Measurements from ENCODE around the gene ZNF569. TPM values are rescaled to one million over a fixed set of nuclear protein-coding genes. Genes with fewer than 3 reads are reported as not detected.
A peak's percentile ranks its signal among the peaks of the same experiment; 100 is the strongest.

The ZNF569 gene
- total RNA-seq (4.4 and 5.4 TPM in 2 replicates), polyA plus RNA-seq (0.86 and 1.0 TPM in 2 replicates), polyA minus RNA-seq (5.2 and 7.2 TPM in 2 replicates), Bru-seq, nascent RNA (percentile 56 among the genes with signal in this experiment), BruChase-seq, experiment 1, labeled RNA remaining after a 6-hour chase (percentile 48 among the genes with signal in this experiment), BruChase-seq, experiment 2, labeled RNA remaining after a 2-hour chase (percentile 50 among the genes with signal in this experiment)
- polyA plus RNA-seq (2011; cell fraction: cytosol; rRNA removed): 1.5 and 1.8 TPM in 2 replicates
- 3.0 and 3.1 TPM in 2 replicates for polyA plus RNA-seq (2011; cell fraction: nucleus; rRNA removed)
- 2.4 and 4.0 TPM in 2 replicates for polyA plus RNA-seq (2012)
- polyA minus RNA-seq (2011; cell fraction: cytosol; rRNA and poly(A)+ RNA removed): not detected
- polyA minus RNA-seq (2011; cell fraction: nucleus; rRNA and poly(A)+ RNA removed): 3.2 and 5.6 TPM in 2 replicates
- long read RNA-seq, full-length matches to known transcripts: 7 of 11 reads
- long read RNA-seq, partial matches to known transcripts: 1 of 11 reads
- long read RNA-seq, other reads (novel, unspliced or antisense): 3 of 11 reads

DNA sequence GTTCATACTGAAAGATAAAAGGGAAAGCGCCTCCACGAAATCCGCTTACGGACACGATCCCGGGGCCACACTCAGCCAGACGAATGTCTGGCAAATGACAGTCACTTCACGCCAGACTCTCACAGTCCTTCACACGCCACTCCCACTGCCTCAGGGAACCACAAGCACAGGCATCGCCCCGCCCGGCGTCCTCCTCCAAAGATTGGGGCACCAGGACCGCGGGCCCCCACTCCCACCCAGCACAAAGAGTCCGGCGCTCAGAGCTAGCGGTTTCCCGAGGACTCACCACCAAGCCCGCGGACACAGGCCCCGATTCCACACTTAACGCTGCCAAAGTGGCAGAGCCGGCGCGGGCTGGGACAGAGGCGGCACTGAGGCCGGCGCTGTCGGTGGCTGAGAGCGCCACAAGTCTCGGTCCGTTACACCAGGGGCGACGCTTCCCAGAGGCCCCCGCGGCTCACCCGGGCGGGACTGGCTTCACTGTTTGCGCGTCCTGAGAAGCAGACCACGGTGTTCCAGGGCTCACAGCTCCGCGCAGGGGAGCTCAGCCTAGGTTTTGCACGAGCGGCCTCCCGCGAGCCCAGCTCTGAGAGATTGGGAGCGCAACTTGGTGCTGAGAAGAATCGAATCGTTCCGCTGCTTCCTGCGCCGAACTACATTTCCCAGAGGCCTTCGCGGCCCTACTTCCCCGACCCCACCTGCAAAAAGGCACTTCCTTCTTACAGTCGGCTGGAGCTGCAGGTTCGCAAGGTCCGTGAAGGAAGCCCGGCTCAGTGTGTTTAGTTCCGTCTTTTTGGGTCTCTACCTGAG, at the start of gene ZNF569:
Gene ZNF569 (minus strand): TSS at position 647 of the 810 bp plus-strand sequence. CDS start 22,523 bp downstream, outside the sequence.
- peak within 1 kb of the TSS; percentile 59 to 77 (median 59) for H3K4me3 ChIP-seq (replicated peaks in 1 of 3; ENCODE audit: insufficient read depth in 1 of 3, low read depth in 1 of 3, low read length in 3 of 3)
- intact Hi-C loops (cut with micrococcal nuclease) (loop anchor here (2.0 to 5.0 kb wide), 5 partner anchors 40 to 695 kb away; partner anchors contain the start of genes ZFP30, ZNF527, ZNF585B and ZNF793), dilution Hi-C loops (cut with MboI; ENCODE audit: extremely low pct_ligation_motif_present, low sequenced_read_pairs) (no loop called here)
- H3K36me3 ChIP-seq (ENCODE audit: control insufficient read depth in 2 of 2, extremely low read depth in 1 of 2, insufficient read depth in 2 of 2, low read length in 2 of 2): peaks cover 0 to 2% of the 10 kb centered on the region in 2 experiments
- H3K27ac ChIP-seq (ENCODE audit: insufficient read depth, low read depth, low read length): peak within 1 kb of the TSS; percentile 40
- ChIA-PET POLR2A (interaction anchor here (0.8 to 2.0 kb wide), 2 partner anchors 96 to 132 kb away, joined by 4 read pairs; partner anchors contain the start of gene ZNF527), CTCF (interaction anchor here (0.6 to 1.6 kb wide), 3 partner anchors 96 to 150 kb away, joined by 3 to 4 read pairs (median 4); partner anchors contain the start of genes ZNF527, ZNF540 and ZNF571)
- H3K9ac ChIP-seq (replicated peaks; ENCODE audit: extremely low read depth, insufficient read depth, low read length): peak within 1 kb of the TSS; percentile 75
- BruUV-seq (replicated peaks): no TSS peak
- no peaks in the 10 kb centered on the region for H3K27me3 ChIP-seq (ENCODE audit: control insufficient read depth in 2 of 2, insufficient read depth in 2 of 2, low read length in 2 of 2)
- H3K9me1 ChIP-seq (replicated peaks; ENCODE audit: control insufficient read depth, extremely low read depth, insufficient read depth, low read length): no peaks in the 10 kb centered on the region
- peak within 1 kb of the TSS; percentile 100 for H2AFZ ChIP-seq (ENCODE audit: low read depth, low read length)
- H3K4me2 ChIP-seq (ENCODE audit: insufficient read depth, low read length): peak within 1 kb of the TSS; percentile 30
- no peaks in the 10 kb centered on the region for H4K20me1 ChIP-seq (replicated peaks; ENCODE audit: control insufficient read depth, extremely low read depth, insufficient read depth, low read length)
- peaks cover 2% of the 10 kb centered on the region for H3K79me2 ChIP-seq (ENCODE audit: control insufficient read depth, insufficient read depth, low read length)
- TF ChIP-seq FOS (IDR thresholded peaks at IDR 0.05; ENCODE audit: borderline replicate concordance, insufficient read depth, low read length) (no peak), EZH2 (IDR thresholded peaks at IDR 0.05; ENCODE audit: borderline replicate concordance, low read depth, low read length, severe bottlenecking) (no peak), JUN (IDR thresholded peaks at IDR 0.05; ENCODE audit: borderline replicate concordance, insufficient read depth, insufficient read length, low read depth) (no peak), MAX (IDR thresholded peaks at IDR 0.05; ENCODE audit: insufficient read depth, insufficient read length) (no peak), GATA2 (IDR thresholded peaks at IDR 0.05; ENCODE audit: insufficient read depth, insufficient read length, low read depth, low read length) (no peak), POLR2AphosphoS5 (IDR thresholded peaks at IDR 0.05; ENCODE audit: insufficient read depth, low read depth, low read length) (peak; percentile 17), POLR2A (IDR thresholded peaks at IDR 0.05; ENCODE audit: low read depth, low read length) (peak; percentile 73), MYC (IDR thresholded peaks at IDR 0.05; ENCODE audit: low read depth, low read length) (no peak)
- TF ChIP-seq, protein P1, sequence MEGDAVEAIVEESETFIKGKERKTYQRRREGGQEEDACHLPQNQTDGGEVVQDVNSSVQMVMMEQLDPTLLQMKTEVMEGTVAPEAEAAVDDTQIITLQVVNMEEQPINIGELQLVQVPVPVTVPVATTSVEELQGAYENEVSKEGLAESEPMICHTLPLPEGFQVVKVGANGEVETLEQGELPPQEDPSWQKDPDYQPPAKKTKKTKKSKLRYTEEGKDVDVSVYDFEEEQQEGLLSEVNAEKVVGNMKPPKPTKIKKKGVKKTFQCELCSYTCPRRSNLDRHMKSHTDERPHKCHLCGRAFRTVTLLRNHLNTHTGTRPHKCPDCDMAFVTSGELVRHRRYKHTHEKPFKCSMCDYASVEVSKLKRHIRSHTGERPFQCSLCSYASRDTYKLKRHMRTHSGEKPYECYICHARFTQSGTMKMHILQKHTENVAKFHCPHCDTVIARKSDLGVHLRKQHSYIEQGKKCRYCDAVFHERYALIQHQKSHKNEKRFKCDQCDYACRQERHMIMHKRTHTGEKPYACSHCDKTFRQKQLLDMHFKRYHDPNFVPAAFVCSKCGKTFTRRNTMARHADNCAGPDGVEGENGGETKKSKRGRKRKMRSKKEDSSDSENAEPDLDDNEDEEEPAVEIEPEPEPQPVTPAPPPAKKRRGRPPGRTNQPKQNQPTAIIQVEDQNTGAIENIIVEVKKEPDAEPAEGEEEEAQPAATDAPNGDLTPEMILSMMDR (IDR thresholded peaks at IDR 0.05; ENCODE audit: extremely low read depth in 1 of 2, insufficient read depth in 1 of 2, low read depth in 1 of 2, low read length in 2 of 2): no peak
- peak; percentile 93 for DNase-seq (ENCODE audit: low read depth, low spot score)
- H3K9me3 ChIP-seq (replicated peaks; ENCODE audit: control insufficient read depth, insufficient read depth, low read length): no peaks in the 10 kb centered on the region
- FAIRE-seq: peak; percentile 94
- peaks cover 5% of the 10 kb centered on the region for H3K4me1 ChIP-seq (ENCODE audit: control insufficient read depth, extremely low read depth, insufficient read depth, low read length)

Data from endothelial cell of umbilical vein (primary cell).